KMS-11 (cell line): Measurements from ENCODE around the gene TMEM33.

ENCODE experiments used
- H2AFZ ChIP-seq: fragments of 200-600 bp; sonication (generic); 2 replicates; pipeline ENCODE4 v1.6.1; 2016; ENCODE audit warnings: antibody characterized with exemption, mixed run types, low read depth
- H3K27ac ChIP-seq: fragments of 200-600 bp; sonication (generic); 2 replicates; pipeline ENCODE4 v1.6.1; 2016; ENCODE audit warnings: mild to moderate bottlenecking, mixed run types
- H3K27me3 ChIP-seq: fragments of 200-600 bp; sonication (generic); 2 replicates; pipeline ENCODE4 v1.6.1; 2017; ENCODE audit warnings: mild to moderate bottlenecking, low read depth, mixed run types, moderate library complexity; ENCODE audit not compliant: insufficient read depth
- H3K36me3 ChIP-seq: fragments of 200-600 bp; sonication (generic); 2 replicates; pipeline ENCODE4 v1.6.1; 2017; ENCODE audit warnings: mild to moderate bottlenecking, mixed run types; ENCODE audit not compliant: insufficient read depth
- H3K4me1 ChIP-seq: fragments of 200-600 bp; sonication (generic); 2 replicates; pipeline ENCODE4 v1.6.1; 2016; ENCODE audit warnings: mild to moderate bottlenecking, low read depth, mixed run types; ENCODE audit not compliant: poor library complexity, severe bottlenecking
- H3K4me2 ChIP-seq: fragments of 200-600 bp; sonication (generic); 2 replicates; pipeline ENCODE4 v1.7.0; 2016; ENCODE audit warnings: mild to moderate bottlenecking, mixed run types
- H3K4me3 ChIP-seq: fragments of 200-600 bp; sonication (generic); IDR thresholded peaks from 2 replicates; pipeline ENCODE4 v1.6.1; 2017; ENCODE audit warnings: low read depth, low read length, mixed read lengths; ENCODE audit not compliant: insufficient read depth
- H3K79me2 ChIP-seq: fragments of 200-600 bp; sonication (generic); 2 replicates; pipeline ENCODE4 v1.6.1; 2016; ENCODE audit warnings: low read depth, mixed run types; ENCODE audit not compliant: insufficient read depth
- H3K9ac ChIP-seq: fragments of 200-600 bp; sonication (generic); 2 replicates; pipeline ENCODE4 v1.6.1; 2016; ENCODE audit warnings: mild to moderate bottlenecking, mixed run types
- H4K20me1 ChIP-seq: fragments of 200-600 bp; sonication (generic); 2 replicates; pipeline ENCODE4 v1.6.1; 2016; ENCODE audit warnings: mild to moderate bottlenecking, mixed run types; ENCODE audit not compliant: insufficient read depth
- TF ChIP-seq, protein P1 (sequence below): fragments of 200-600 bp; sonication (generic); conservative IDR thresholded peaks from 2 replicates; pipeline ENCODE4 v1.6.1; 2017; ENCODE audit warnings: low read depth, mild to moderate bottlenecking, antibody characterized with exemption, low read length, moderate library complexity, mixed read lengths

Gene TMEM33

DNA sequence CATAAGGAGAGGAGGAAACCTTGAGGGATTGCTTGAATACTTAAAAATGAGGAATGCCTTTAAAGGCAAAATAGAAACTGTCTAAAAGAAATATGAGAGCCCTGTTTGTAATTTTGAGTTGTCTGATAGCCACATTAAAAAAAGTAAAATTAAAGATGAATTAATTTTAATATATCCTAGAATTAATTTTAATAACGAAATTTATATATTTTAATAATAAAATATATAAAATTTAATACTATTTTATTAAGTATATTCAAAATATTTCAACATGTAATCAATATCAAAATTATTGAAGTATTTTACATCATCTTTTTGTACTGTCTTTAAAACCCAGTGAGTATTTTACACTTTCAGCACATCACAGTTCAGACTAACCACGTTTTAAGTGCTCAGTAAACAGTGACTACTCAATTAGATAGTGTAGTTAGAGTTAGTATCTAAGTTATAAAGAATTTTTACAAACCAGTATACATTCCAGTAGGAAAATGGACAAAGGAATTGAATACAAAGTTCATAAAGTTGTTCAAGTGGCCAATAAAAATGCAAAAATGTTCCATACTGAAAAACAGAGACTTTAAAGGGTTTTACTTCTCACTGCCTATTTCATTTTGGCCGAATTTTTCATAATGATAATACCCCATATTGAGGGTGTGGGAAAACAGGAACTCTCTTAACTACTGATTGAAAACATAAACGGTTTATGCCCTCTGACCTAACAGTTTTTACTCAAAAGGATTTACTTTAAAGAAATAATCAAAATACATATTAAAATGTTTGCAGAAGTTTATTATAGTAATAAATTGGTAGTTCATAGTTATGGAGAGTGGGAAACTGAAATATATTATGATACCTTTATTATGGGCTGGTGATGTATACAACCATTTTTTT lies 58.0 kb downstream of the TMEM33 start:
- H3K9ac ChIP-seq = no peak overlapping the region

DNA sequence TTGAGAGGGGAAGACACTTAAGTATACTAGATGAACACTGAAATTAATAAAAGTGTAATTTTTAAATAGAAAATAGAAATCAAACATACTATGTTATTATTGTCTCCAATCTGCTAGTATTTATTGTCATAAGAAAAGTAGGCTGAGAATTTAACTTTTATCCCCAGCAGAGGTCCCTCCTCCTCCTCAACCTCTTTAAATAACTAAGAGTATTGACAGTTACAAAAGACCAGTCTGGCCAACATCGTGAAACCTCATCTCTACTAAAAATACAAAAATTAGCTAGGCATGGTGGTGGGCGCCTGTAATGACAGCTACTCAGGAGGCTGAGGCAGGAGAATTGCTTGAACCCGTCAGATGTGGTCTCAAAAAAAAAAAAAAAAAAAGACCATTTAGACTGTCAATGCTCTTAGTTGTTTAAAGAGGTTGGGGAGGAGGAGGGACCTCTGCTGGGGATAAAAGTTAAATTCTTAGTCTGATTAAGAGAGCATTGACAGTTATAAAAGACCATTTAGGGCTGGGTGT lies 59.3 kb downstream of the TMEM33 start:
- Histone ChIP-seq H3K4me2 (no peak overlapping the region), H3K4me3 (no peak overlapping the region), H3K9ac (no peak overlapping the region), H3K27ac (no peak overlapping the region), H3K27me3 (no peaks in the 10 kb centered on the region), H3K36me3 (no peaks in the 10 kb centered on the region), H3K4me1 (peaks cover 7% of the 10 kb centered on the region), H2AFZ (no peak overlapping the region), H4K20me1 (no peaks in the 10 kb centered on the region), H3K79me2 (peaks cover 16% of the 10 kb centered on the region; the same call in 1 of the 2 replicates)
- TF ChIP-seq, protein P1, sequence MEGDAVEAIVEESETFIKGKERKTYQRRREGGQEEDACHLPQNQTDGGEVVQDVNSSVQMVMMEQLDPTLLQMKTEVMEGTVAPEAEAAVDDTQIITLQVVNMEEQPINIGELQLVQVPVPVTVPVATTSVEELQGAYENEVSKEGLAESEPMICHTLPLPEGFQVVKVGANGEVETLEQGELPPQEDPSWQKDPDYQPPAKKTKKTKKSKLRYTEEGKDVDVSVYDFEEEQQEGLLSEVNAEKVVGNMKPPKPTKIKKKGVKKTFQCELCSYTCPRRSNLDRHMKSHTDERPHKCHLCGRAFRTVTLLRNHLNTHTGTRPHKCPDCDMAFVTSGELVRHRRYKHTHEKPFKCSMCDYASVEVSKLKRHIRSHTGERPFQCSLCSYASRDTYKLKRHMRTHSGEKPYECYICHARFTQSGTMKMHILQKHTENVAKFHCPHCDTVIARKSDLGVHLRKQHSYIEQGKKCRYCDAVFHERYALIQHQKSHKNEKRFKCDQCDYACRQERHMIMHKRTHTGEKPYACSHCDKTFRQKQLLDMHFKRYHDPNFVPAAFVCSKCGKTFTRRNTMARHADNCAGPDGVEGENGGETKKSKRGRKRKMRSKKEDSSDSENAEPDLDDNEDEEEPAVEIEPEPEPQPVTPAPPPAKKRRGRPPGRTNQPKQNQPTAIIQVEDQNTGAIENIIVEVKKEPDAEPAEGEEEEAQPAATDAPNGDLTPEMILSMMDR = no peak

More for the DNA sequence above, 58.0 kb downstream of the TMEM33 start:
- Histone ChIP-seq H2AFZ (no peak overlapping the region), H3K4me1 (peaks cover 7% of the 10 kb centered on the region), H4K20me1 (no peaks in the 10 kb centered on the region), H3K36me3 (no peaks in the 10 kb centered on the region), H3K79me2 (peaks cover 16% of the 10 kb centered on the region; the same call in 1 of the 2 replicates), H3K4me2 (no peak overlapping the region), H3K27ac (no peak overlapping the region), H3K4me3 (no peak overlapping the region), H3K27me3 (no peaks in the 10 kb centered on the region)
- TF ChIP-seq, protein P1 = no peak

DNA sequence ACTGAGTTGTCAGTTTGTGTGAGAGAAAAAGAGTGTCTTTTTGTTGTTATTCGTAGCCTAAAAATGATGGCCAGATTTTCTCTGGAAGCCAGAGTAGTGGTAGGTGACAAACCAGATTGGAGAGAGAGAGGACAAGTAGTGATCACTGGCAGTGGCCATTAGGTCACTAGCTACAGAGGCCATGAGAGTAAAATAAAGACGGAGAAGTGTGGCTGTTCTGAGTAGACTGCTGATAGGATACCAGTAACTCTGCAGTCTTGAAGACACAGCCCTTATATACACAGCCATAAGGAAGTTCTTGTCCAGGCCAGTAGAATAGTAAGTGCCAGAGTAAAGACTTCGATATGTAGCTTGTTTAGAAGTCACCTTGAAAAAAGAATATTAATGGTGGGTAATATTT lies 62.8 kb downstream of the TMEM33 start:
- Histone ChIP-seq H3K27ac (no peak overlapping the region), H4K20me1 (no peaks in the 10 kb centered on the region), H3K4me3 (no peak overlapping the region), H3K9ac (no peak overlapping the region), H3K36me3 (no peaks in the 10 kb centered on the region), H3K4me1 (no peaks in the 10 kb centered on the region), H3K4me2 (no peak overlapping the region), H3K27me3 (no peaks in the 10 kb centered on the region), H3K79me2 (no peaks in the 10 kb centered on the region), H2AFZ (no peak overlapping the region)
- TF ChIP-seq, protein P1 = no peak

DNA sequence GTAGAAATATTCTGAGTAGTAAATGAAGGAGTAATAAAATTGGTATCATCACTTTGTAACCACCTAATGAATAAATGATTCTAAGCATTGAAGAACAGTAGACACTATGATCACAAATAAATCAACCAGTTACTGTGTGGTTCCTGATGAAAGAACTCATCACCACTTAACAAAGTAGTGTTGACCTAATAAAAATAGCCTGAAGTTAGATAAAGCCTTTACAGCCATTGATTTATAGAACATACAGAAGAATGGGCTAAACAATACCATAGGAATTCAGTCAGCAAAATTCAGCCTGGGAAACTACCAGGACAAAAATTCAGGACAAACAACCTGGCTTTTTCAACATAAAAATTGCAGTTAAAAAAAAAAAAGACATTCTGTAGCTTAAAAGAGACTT lies 64.1 kb downstream of the TMEM33 start:
- H3K27ac ChIP-seq = no peak overlapping the region
- TF ChIP-seq, protein P1 = no peak
- no peak overlapping the region for H2AFZ ChIP-seq
- 0 out of 2 replicates have a peak, but pooled peaks cover 5% of the 10 kb centered on the region for H3K79me2 ChIP-seq
- no peaks in the 10 kb centered on the region for H4K20me1 ChIP-seq
- H3K4me2 ChIP-seq = no peak overlapping the region
- no peak overlapping the region for H3K9ac ChIP-seq
- H3K4me3 ChIP-seq = no peak overlapping the region
- no peaks in the 10 kb centered on the region for H3K4me1 ChIP-seq
- H3K27me3 ChIP-seq = no peaks in the 10 kb centered on the region
- H3K36me3 ChIP-seq = no peaks in the 10 kb centered on the region
